Karpas-422 (cell line): ENCODE measurements around the gene GALNT2. TPM values are rescaled to one million over a fixed set of nuclear protein-coding genes. Genes with fewer than 3 reads are reported as not detected.

Source experiments
- DNase-seq: peaks from one replicate; pipeline ENCODE4 v3.0.0-alpha.2; 2015
- H2AFZ ChIP-seq: fragments of 200-600 bp; sonication (generic); 2 replicates; pipeline ENCODE4 v1.6.1; 2014; ENCODE audit warnings: antibody characterized with exemption, low read length, mixed read lengths
- H3K27ac ChIP-seq: fragments of 200-600 bp; sonication (generic); 2 replicates; pipeline ENCODE4 v1.5.1; 2014; ENCODE audit warnings: mild to moderate bottlenecking, low read length, moderate library complexity
- H3K27me3 ChIP-seq: fragments of 200-600 bp; sonication (generic); 2 replicates; pipeline ENCODE4 v1.6.1; 2014; ENCODE audit warnings: low read length, mixed read lengths
- H3K36me3 ChIP-seq: fragments of 200-600 bp; sonication (generic); 2 replicates; pipeline ENCODE4 v1.6.1; 2014; ENCODE audit warnings: low read length, mixed read lengths; ENCODE audit not compliant: insufficient read depth
- H3K4me1 ChIP-seq: fragments of 200-600 bp; sonication (generic); 2 replicates; pipeline ENCODE4 v1.6.1; 2014; ENCODE audit warnings: mild to moderate bottlenecking, low read length, mixed read lengths
- H3K4me2 ChIP-seq: fragments of 200-600 bp; sonication (generic); 2 replicates; pipeline ENCODE4 v1.6.1; 2014; ENCODE audit warnings: low read length, low read depth, mild to moderate bottlenecking; ENCODE audit not compliant: poor library complexity, severe bottlenecking
- H3K4me3 ChIP-seq: fragments of 200-600 bp; sonication (generic); 2 replicates; pipeline ENCODE4 v1.5.1; 2014; ENCODE audit warnings: mild to moderate bottlenecking, antibody characterized with exemption, low read length, mixed read lengths
- H3K79me2 ChIP-seq: fragments of 200-600 bp; sonication (generic); 2 replicates; pipeline ENCODE4 v1.6.1; 2014; ENCODE audit warnings: mild to moderate bottlenecking, low read length, mixed read lengths
- H3K9ac ChIP-seq: fragments of 200-600 bp; sonication (generic); 2 replicates; pipeline ENCODE4 v1.6.0; 2014; ENCODE audit warnings: low read length
- H3K9me2 ChIP-seq: fragments of 200-600 bp; sonication (generic), shearing (Covaris generic); replicated peaks from 2 replicates; pipeline ENCODE4 v1.6.0; 2014; ENCODE audit warnings: mild to moderate bottlenecking, low read length, moderate library complexity; ENCODE audit not compliant: insufficient read depth
- H3K9me3 ChIP-seq: fragments of 300-700, 200-600 bp; sonication (generic); 2 replicates; pipeline ENCODE4 v1.6.1; 2014; ENCODE audit warnings: low read length, mixed read lengths
- H4K20me1 ChIP-seq: fragments of 200-600 bp; sonication (generic); 2 replicates; pipeline ENCODE4 v1.6.1; 2014; ENCODE audit warnings: mild to moderate bottlenecking, antibody characterized with exemption, low read length, low read depth; ENCODE audit not compliant: insufficient read depth
- total RNA-seq: library from RNA; depleted of rRNA; stranded (reverse); fragments of >200 nt; shearing (Covaris generic); gene quantifications from 2 replicates; pipeline ENCODE4 v1.2.3, GENCODE V29; 2014; ENCODE audit warnings: low replicate concordance

The GALNT2 gene
- total RNA-seq, 1 experiment from 2014 or later = 2.7 TPM

DNA sequence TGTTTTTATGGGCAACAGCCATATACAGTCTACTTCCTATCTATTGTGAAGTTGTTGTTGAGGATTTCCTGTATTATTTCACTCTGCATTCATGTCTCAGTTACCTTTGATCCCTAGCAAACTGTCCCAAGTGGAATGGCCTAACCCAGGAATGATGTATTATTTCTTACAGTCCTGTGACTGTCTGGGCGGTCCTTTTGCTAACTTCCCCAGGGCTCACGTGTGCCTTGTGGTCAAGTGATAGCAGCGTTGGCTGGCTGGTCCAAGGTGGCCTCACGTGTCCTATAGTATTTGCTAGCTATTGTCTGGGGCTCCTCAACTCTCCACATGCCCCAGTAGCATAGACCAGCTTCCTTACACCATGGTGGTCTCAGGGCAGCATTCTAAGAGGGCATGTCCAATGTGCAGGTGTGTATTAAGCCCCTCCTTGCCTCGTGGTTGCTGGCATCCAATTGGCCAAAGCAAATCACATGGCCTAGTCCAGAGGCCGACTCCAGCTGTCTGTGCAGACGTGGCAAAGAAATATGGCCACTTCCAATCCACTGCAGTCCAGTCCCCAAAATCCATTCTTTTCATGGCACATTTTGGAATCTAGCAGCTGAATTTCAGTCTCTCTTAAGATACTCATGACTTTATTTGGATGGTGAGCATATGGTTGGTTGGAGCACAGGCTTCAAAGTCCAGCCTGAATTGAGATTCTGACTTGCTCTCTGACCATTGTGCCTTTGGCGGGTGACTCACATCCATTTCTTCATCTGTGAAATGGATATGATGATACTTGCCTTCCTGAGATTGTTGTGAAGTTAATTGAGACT lies 94.1 kb downstream of the GALNT2 start:
- Histone ChIP-seq H4K20me1 (peaks cover 25% of the 10 kb centered on the region), H3K27me3 (no peaks in the 10 kb centered on the region), H3K4me3 (no peak overlapping the region), H2AFZ (no peak overlapping the region), H3K4me2 (no peak overlapping the region), H3K27ac (no peak overlapping the region), H3K9me3 (no peaks in the 10 kb centered on the region), H3K79me2 (no peaks in the 10 kb centered on the region), H3K36me3 (no peaks in the 10 kb centered on the region), H3K4me1 (no peaks in the 10 kb centered on the region), H3K9ac (no peak overlapping the region), H3K9me2 (no peaks in the 10 kb centered on the region)
- DNase-seq = no peak

DNA sequence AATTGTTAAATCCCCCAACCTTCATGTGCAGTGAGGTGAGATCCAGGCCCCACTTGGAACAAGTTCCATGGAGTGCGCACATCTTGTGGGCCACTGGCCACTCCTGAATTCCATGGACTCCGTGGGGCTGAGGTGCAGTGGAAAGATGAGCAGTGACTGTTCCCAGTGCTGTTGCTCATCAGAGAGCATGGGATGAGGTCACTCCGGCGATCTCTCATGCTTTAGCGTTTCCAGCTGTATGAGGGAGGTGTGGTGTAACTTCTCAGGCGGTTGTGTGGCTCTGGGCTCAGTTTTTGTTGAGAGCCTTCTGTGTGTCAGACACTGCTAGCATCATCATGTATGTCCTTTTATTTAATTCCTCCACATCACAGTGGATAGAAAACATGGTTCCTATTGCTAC lies 96.2 kb downstream of the GALNT2 start:
- Histone ChIP-seq H3K79me2 (no peaks in the 10 kb centered on the region), H2AFZ (no peak overlapping the region), H3K4me1 (no peaks in the 10 kb centered on the region), H4K20me1 (peaks cover 33% of the 10 kb centered on the region), H3K36me3 (no peaks in the 10 kb centered on the region), H3K9ac (no peak overlapping the region), H3K27me3 (no peaks in the 10 kb centered on the region), H3K4me3 (no peak overlapping the region), H3K27ac (no peak overlapping the region), H3K9me2 (no peaks in the 10 kb centered on the region), H3K9me3 (no peaks in the 10 kb centered on the region), H3K4me2 (no peak overlapping the region)
- DNase-seq = no peak

DNA sequence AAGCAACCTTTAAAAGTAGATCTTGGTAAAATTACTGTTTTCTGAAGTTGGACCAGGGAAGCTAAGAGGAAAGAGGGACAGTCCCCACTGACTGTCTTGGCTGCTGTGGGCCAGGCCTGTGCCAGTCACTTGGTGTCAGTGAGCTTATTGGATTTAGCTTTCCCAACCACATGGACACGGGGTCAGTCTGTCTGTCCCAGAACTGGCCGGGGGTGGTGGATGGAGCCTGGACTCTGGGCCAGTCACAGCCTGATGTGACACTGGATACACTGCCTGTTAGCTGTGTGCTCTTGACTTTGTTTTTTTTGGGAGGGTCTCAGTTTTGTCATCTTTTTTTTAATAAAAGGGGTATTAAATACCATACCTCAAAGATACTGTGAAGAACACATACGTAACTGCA lies 96.7 kb downstream of the GALNT2 start:
- H3K4me3 ChIP-seq = no peak overlapping the region
- no peaks in the 10 kb centered on the region for H3K9me3 ChIP-seq
- H3K9me2 ChIP-seq = no peaks in the 10 kb centered on the region

DNA sequence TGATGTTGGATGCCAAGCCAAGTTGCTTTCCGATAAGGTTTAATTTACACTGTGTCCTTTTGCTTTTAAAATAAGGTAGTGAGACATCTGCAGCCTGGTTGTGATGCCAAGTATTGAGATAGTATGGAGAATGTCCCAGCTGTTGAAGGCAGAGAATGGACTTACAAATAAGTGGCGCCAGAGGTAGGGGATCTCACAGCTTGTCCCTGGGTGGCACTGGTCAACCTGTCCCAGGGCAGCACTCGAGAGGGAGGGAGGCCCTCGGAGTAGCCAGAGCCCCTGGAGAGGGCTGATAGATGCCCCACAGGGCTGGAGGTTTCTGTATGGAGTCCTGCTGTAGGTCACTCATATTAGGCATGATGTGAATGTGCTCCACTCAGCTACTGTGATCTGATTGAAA lies 98.5 kb downstream of the GALNT2 start:
- Histone ChIP-seq H3K27ac (no peak overlapping the region), H3K4me2 (no peak overlapping the region), H3K36me3 (no peaks in the 10 kb centered on the region), H3K4me3 (no peak overlapping the region), H3K79me2 (no peaks in the 10 kb centered on the region), H3K9ac (no peak overlapping the region), H4K20me1 (peaks cover 36% of the 10 kb centered on the region), H3K9me3 (no peaks in the 10 kb centered on the region), H2AFZ (no peak overlapping the region), H3K9me2 (no peaks in the 10 kb centered on the region), H3K4me1 (no peaks in the 10 kb centered on the region), H3K27me3 (no peaks in the 10 kb centered on the region)
- DNase-seq = no peak

More for the DNA sequence above, 96.7 kb downstream of the GALNT2 start:
- Histone ChIP-seq H3K79me2 (no peaks in the 10 kb centered on the region), H2AFZ (no peak overlapping the region), H3K4me2 (no peak overlapping the region), H3K27ac (no peak overlapping the region), H3K36me3 (no peaks in the 10 kb centered on the region), H3K9ac (no peak overlapping the region), H3K4me1 (no peaks in the 10 kb centered on the region), H3K27me3 (no peaks in the 10 kb centered on the region), H4K20me1 (peaks cover 35% of the 10 kb centered on the region)
- DNase-seq = no peak

DNA sequence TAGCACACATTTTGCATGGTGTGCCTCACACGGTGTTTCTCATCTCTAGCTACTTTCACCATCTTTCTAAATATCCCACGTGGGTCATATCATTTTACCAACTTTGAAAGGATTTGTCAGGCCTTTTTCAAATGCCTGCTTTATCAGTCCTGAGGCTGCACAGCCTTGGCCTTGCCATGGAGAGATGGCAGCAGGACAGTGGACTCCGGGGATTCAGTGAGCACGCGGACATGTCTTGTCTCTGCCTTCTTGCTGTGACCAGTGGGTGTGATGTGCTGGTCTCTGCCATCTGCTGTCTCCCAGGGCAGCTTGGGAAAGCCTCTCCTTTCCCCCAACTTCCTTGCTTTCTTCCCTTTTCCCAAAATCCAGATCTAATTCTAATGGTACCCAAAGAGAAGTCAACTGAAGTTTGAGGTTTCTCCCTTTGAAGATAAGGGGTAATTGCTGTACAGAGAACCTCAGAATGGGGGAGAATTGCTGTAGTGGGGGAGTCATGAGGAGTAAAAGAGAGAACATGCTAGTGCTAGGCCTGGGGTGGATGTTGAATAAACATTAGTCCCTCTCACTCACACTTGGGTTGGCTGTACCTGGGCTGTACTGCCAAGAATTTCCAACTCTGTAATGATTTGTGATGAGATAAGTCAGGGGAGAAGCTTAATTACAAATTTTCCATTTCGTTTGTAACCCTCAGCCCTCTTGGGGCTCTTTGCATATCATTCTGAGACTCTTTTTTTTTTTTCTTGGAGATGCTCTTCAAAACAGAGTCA lies 99.5 kb downstream of the GALNT2 start:
- no peak overlapping the region for H3K27ac ChIP-seq
- H3K4me1 ChIP-seq = no peaks in the 10 kb centered on the region
- H2AFZ ChIP-seq = no peak overlapping the region
- DNase-seq = no peak
- H3K9me2 ChIP-seq = no peaks in the 10 kb centered on the region
- no peak overlapping the region for H3K4me3 ChIP-seq
- H3K27me3 ChIP-seq = no peaks in the 10 kb centered on the region
- H3K79me2 ChIP-seq = no peaks in the 10 kb centered on the region
- H3K36me3 ChIP-seq = no peaks in the 10 kb centered on the region
- H3K4me2 ChIP-seq = no peak overlapping the region
- no peaks in the 10 kb centered on the region for H3K9me3 ChIP-seq
- peaks cover 34% of the 10 kb centered on the region for H4K20me1 ChIP-seq
- no peak overlapping the region for H3K9ac ChIP-seq

DNA sequence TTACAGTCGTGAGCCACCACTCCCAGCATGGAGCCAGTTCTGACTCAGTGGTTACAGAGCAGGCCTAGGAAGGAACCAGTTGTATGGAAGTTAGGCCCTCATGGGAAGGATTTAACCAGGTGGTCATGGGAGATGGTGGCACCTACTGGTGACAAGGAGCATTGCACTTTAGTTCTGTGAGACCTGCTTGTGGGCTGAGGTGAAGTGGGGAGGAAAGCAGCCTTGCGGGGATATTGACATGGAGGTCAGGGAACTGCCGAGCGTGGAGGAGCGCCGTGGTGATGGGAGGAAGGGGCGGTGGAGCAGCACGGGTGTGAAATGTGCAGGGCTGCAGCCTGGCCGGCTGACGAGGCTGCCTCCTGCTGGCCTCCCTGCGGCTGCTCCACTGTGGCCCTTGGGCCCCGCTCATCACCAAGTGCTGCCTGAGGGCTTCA lies 100.4 kb downstream of the GALNT2 start:
- Histone ChIP-seq H3K4me3 (no peak overlapping the region), H3K79me2 (no peaks in the 10 kb centered on the region), H3K4me1 (no peaks in the 10 kb centered on the region), H2AFZ (no peak overlapping the region), H3K9ac (no peak overlapping the region), H3K36me3 (no peaks in the 10 kb centered on the region), H3K4me2 (no peak overlapping the region), H3K27ac (no peak overlapping the region), H3K9me3 (no peaks in the 10 kb centered on the region), H3K27me3 (no peaks in the 10 kb centered on the region), H3K9me2 (no peaks in the 10 kb centered on the region), H4K20me1 (peaks cover 29% of the 10 kb centered on the region)
- DNase-seq = peak; percentile 82

DNA sequence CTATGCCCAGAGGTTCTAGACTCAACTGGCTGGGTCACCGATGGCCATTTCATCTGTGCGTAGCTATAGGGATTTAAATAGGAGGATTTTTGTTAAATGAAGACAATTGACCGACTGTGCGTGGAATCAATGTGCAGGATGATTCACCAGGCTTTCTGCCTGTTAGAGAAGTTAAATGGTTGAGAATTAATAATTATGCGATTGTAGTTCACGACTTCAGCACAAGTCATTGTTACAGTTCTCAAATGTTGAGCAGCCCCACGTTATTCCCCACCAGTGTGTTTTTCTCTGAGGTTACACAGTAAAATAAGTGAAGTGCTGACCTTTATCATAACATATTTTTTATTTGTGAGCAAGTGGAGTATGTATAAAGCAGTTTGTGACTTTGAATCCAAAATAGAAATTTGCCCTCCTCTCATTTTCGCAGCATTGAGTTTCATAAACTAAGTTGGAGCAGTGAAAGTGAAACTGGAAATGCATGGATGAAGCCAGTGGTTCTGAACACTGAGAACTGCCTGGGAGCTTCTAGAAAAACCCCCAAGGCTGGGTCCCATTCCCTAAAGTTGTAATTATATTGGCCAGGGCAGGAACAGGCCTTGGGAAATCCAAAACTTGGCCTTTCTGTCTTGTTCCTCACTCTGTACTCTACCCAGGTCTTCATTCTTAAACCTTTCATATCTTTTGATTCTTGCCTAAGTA lies 102.6 kb downstream of the GALNT2 start:
- H3K36me3 ChIP-seq = no peaks in the 10 kb centered on the region
- H3K4me3 ChIP-seq = no peak overlapping the region
- no peak overlapping the region for H3K27ac ChIP-seq
- no peaks in the 10 kb centered on the region for H3K9me3 ChIP-seq
- no peak overlapping the region for H3K9ac ChIP-seq
- DNase-seq = no peak
- no peak overlapping the region for H3K4me2 ChIP-seq
- H3K27me3 ChIP-seq = no peaks in the 10 kb centered on the region
- H3K79me2 ChIP-seq = no peaks in the 10 kb centered on the region
- H3K9me2 ChIP-seq = no peaks in the 10 kb centered on the region
- no peak overlapping the region for H2AFZ ChIP-seq
- peaks cover 30% of the 10 kb centered on the region for H4K20me1 ChIP-seq
- no peaks in the 10 kb centered on the region for H3K4me1 ChIP-seq

DNA sequence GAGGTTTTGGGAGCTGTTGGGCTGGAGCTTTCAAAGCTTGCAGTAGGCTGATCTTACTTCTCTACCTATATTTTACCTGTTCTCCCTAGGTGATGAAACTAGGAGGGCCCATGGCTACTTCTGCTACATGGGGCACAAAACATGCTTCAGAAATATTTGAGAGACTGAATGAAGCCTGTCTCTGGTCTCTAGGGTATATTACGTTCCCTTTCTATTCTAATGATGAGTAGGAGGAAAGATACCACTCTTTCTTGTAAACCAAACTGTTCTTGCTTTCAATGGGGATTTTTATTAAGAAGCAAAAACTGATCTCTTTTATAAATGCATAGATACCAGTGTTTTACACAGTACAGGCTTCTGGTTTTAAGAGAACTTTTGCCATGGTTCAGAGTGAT lies 103.1 kb downstream of the GALNT2 start:
- Histone ChIP-seq H4K20me1 (peaks cover 27% of the 10 kb centered on the region), H3K79me2 (no peaks in the 10 kb centered on the region), H3K36me3 (no peaks in the 10 kb centered on the region), H3K4me1 (no peaks in the 10 kb centered on the region), H3K27me3 (no peaks in the 10 kb centered on the region), H2AFZ (no peak overlapping the region), H3K4me2 (no peak overlapping the region), H3K4me3 (no peak overlapping the region), H3K9me2 (no peaks in the 10 kb centered on the region), H3K9ac (no peak overlapping the region), H3K27ac (no peak overlapping the region), H3K9me3 (no peaks in the 10 kb centered on the region)
- no peak for DNase-seq
